ENCODE measurements around the gene ZFP42.

DNA sequence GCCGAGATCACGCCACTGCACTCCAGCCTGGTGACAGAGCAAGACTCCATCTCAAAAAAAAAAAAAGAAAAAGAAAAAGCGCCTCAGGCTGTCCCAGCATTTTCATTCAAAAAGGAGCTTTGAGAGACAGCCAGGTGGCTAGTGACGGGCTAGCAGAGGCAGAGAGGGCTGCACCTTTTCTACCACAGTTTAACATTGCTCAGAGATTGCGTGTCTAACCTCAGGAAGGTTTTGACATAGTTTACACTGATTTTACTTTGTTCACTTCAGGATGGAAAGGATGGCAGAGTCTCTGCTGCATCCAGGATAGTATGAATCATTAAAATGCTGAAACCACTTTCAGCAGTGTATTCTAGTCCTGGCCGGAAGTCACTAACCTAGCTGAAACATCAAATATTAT, 28.1 kb downstream of the ZFP42 start:
- TF ChIP-seq, protein P1, sequence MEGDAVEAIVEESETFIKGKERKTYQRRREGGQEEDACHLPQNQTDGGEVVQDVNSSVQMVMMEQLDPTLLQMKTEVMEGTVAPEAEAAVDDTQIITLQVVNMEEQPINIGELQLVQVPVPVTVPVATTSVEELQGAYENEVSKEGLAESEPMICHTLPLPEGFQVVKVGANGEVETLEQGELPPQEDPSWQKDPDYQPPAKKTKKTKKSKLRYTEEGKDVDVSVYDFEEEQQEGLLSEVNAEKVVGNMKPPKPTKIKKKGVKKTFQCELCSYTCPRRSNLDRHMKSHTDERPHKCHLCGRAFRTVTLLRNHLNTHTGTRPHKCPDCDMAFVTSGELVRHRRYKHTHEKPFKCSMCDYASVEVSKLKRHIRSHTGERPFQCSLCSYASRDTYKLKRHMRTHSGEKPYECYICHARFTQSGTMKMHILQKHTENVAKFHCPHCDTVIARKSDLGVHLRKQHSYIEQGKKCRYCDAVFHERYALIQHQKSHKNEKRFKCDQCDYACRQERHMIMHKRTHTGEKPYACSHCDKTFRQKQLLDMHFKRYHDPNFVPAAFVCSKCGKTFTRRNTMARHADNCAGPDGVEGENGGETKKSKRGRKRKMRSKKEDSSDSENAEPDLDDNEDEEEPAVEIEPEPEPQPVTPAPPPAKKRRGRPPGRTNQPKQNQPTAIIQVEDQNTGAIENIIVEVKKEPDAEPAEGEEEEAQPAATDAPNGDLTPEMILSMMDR (conservative IDR thresholded peaks at IDR 0.05), result no peak
- no peak for TF ChIP-seq EZH2 (IDR thresholded peaks at IDR 0.05; ENCODE audit: low read depth)

All from PC-9 (cell line).